Retinal pigment epithelial cell (primary cell): ENCODE data around the gene BCL7A.

Experiments
- DNase-seq: peaks from one replicate; pipeline ENCODE4 v3.0.0-alpha.2; 2010; ENCODE audit warnings: low read depth
- H3K4me3 ChIP-seq: 2 replicates; pipeline ENCODE4 v1.5.1; 2011; ENCODE audit warnings: mild to moderate bottlenecking, low read length, control low read depth, moderate library complexity
- CTCF ChIP-seq: conservative IDR thresholded peaks from 2 replicates; pipeline ENCODE4 v1.5.1; 2011; ENCODE audit warnings: low read depth, low read length, control low read depth, inconsistent platforms

BCL7A gene

GRCh38 chr12:122086116-122086515, 64.4 kb downstream of the BCL7A start:
- TF ChIP-seq CTCF, result no peak
- DNase-seq, result no peak

GRCh38 chr12:122086641-122087285, 65.1 kb downstream of the BCL7A start:
- no peak for DNase-seq
- H3K4me3 ChIP-seq, result no peak overlapping the region
- no peak for TF ChIP-seq CTCF

More at GRCh38 chr12:122086116-122086515, 64.4 kb downstream of the BCL7A start:
- H3K4me3 ChIP-seq, result no peak overlapping the region

GRCh38 chr12:122087431-122088178, 65.9 kb downstream of the BCL7A start:
- no peak for TF ChIP-seq CTCF
- H3K4me3 ChIP-seq, result no peak overlapping the region
- no peak for DNase-seq

- TF ChIP-seq CTCF, result no peak
- no peak for DNase-seq
- no peak overlapping the region for H3K4me3 ChIP-seq
Measured at GRCh38 chr12:122088179-122088810, 66.6 kb downstream of the BCL7A start.

GRCh38 chr12:122089077-122089476, 67.4 kb downstream of the BCL7A start:
- no peak overlapping the region for H3K4me3 ChIP-seq
- DNase-seq, result no peak
- TF ChIP-seq CTCF, result no peak

- no peak for TF ChIP-seq CTCF
- H3K4me3 ChIP-seq, result no peak overlapping the region
- no peak for DNase-seq
Measured at GRCh38 chr12:122090759-122091515, 69.3 kb downstream of the BCL7A start.
